ENCODE results near the gene RNF13.
"Not testable (repeated sequence)": the region's sequence is repeated elsewhere in the genome, so short reads cannot be mapped to it uniquely, and the experiment has no call there.

The RNF13 gene

DNA sequence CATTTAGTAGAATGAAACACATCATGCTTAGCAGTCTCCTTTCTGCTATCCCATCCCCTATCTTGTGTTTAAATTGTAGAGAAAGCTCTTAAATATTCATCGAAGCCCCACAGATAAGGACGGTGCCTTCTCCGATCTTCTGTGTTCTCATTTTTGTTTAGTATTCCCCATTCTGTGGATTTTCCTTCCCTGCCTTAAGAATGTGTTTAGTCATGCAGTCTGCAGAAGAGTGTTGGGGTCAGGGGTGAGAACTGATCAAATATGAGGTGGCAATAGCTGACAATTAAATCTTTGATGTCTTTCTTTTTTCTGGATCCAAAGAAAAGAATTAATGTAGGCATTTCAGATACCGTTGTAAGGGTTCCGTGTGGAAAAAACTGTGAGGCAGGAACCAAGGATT, 11.4 kb upstream of the RNF13 start:
- no peak for DNase-seq

DNA sequence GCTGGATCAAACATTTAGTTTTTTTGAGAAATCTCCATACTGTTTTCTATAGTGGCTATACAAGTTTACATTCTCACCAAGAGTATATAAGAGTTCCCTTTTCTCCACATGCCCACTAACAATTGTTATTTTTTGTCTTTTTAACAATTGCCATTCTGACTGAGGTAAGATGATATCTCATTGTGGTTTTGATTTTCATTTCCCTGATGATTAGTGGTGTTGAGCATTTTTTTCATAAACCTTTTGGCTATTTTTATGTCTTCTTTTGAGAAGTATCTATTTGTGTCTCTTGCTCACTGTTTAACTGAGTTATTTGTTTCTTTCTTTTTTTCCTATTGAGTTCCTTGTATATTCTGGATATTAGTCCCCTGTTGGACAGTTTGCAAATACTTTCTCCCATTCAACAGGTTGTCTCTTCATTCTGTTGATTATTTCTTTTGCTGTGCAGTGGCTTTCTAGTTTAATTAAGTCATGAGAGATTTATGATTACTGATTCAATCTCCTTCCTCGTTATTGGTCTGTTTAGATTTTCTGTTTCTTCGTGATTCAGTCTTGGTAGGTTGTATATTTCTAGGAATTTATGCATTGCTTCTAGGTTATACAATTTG, 6.7 kb upstream of the RNF13 start:
- no peak for DNase-seq

DNA sequence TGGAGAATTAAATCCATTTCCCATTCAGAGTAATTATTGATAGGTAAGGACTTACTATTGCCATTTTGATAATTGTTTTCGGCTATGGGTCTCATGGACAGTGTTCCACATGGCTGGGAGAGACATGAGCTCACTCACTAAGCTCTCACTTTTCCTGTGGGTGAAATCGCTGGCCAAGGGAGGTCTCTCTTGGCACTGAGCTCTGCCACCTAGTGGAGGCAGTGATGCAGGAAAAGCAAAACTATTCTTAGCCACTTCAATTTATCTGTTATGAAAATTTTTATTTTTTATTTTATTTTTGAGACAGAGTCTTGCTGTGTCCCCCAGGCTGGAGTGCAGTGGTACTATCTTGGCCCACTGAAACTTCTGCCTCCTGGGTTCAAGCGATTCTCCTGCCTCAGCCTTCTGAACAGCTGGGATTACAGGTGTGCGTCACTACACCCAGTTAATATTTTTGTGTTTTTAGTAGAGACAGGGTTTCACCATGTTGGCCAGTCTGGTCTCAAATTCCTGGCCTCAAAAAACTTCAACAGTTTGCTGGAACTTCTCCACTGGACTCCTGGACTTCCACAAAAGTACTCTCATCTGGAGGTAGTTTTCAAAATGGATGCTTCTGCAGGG, 4.7 kb upstream of the RNF13 start:
- DNase-seq = peak; percentile 17

DNA sequence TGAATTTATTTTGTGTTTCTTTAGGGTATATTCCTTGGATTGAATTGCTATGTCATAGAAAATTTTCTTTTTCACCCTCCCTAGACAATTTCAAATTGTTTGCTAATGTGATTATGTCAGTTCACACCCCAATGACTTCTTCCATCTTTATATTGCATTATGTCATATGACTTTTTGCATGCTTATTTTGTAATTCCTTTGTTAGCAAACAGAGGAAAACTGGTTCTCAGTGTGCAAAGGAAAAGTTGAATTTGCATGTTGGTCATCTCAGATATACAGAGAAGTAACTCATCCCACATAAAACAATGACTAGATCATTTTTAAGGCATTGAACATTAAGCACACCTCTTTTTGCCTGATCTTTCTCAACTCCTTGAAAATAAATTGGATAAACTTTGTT, 3.3 kb upstream of the RNF13 start:
- DNase-seq = no peak

DNA sequence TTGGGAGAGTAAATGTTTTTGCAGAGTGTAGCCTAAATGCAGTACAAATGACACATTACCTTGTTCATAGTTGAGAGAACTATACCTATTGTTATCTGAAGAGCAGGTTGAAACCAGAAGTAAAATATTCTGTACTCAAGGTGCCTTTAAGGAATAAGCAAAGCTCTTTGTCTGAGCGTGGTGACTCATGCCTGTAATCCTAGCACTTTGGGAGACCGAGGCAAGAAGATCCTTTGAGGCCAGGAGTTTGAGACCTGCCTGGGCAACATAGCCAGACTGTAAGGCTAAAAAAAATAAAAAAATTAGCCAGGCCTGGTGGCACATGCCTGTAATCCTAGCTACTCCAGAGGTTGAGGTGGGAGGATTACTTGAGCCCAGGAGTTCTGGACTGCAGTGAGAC, 2.2 kb upstream of the RNF13 start:
- no peak for DNase-seq

DNA sequence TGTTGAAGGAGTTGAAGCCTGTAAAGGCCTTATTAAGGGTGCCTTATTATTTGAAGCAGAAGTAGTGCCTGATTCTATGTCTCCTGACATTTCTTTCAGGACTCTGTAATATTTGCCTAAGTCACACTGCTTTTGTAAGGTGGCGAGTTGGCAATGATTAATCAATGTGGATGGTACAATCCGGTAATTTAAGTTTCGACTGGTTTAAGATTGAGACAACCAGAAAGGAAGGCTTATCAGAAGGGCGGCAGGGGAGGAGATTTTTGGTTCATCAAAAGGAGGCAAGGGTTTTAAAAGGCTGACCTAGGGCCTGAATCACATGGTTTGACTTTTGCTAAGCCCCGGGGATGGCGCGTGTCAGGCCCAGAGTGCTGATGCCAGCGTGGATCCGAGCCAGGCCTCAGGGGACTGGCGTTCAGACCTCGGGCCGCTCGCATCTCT, 830 bp upstream of the RNF13 start:
- DNase-seq = no peak

DNA sequence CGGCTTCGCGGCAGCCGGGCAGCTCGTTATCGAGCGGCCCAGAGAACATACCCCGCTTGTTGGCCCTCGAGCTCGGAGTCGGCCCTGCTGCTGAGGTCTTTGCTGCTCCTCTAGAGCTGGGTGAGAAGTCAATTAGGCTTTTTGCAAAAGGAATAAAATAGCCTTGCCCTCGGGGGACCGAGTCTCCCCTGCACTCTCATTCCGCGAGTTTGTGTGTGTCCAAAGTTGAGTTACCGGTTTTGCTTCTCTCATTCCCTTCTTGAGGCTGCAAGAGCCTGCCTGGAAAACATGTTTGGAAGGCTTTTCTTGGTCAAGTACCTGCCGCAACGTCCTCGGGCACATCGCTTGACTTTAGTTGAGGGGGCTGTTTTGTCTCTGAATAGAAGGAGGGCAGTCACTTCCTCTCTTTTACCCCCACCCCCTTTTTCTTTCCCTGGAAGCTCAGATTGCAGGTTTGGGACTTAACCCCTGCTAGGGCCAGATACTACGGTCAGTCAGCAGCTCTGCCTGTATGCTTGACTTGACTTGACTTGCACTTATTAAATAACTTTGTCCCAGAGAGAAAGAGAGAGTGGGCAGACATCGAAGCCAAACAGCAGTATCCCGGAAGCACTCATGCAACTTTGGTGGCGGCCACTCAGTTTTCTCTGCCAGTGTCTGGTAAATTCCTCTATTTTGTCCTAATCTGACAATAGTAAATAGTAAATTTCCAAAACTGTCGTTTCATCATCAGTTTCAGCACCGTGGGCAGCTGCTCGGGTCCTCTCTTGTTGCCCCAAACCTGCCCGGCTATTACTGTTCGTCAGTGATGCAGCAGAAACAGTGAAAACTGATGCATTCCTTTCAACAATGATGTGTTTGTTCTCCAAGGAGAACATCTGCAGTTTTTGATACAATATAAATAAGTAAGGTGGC, 609 bp downstream of the RNF13 start:
- DNase-seq = no peak

DNA sequence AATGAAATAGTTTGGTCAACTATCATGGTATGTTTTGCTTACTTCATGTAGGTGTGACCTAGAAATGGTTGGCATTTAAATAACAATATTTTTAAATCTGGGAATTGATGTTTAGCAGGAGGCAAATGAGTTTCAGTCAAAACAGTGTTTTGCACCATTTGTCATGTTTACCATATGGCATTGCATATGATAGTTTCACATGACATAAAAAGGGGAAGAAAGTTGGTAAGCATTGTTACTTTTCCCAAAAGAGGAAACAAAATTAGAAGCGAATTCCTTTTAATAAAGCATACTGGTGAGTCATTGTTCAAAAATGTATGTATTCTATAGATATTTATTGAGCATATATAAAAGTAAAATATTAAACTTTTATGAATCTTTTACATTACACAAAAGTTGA, 2.3 kb downstream of the RNF13 start:
- no peak for DNase-seq

DNA sequence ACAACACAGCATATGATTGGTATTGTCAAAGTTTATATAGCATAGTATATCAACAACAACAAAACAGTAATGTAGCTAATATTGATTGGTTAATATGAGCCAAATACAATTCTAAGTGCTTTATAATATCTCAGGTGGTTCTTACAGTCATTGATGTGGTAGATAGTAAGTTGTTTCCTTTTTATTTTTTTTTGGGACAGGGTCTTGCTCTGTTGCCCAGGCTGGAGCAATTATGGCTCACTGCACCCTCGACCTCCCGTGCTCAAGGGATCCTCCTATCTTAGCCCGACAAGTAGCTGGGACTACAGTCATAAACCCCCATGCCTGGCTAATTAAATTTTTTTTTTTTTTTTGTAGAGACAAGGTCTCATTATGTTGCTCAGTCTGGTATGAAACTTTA, 2.7 kb downstream of the RNF13 start:
- no peak for DNase-seq

DNA sequence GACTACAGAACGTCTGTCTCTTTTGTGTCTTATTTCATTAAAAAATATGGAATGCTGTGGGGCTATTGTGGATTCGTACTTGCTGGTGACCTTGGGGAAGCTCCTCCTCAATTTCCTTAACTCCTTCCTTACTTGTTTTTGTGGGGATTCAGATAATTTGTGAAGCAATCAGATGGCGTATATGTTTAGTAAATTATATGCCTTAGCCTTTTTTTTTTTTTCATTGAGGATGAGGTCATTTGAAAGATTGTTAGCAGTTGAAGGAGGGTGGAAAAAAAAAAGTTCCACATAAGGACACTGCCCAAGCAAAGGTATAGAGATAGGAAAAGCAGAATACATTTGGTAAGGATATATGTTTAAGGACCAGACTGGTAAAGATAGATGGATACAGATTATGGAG, 3.3 kb downstream of the RNF13 start:
- DNase-seq = no peak

DNA sequence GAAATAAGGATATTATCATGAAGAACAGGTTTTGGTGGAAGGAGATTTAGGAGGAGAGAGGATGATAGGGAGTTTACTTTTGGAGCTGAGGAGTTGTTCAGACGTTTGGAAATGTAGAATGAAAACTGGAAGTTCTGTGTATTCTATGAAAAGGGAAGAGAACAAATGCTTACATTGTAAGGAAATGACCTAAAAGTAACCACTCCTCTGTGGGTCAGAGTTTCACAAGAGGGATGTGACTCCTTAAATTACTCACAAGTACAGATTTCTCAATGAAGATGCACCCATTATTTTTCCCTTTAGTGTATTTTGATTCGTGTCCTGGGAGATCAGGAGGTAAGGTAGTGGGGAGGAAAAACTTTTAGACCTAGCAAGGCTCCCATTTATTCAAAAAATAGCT, 4.0 kb downstream of the RNF13 start:
- peak; percentile 56 for DNase-seq

DNA sequence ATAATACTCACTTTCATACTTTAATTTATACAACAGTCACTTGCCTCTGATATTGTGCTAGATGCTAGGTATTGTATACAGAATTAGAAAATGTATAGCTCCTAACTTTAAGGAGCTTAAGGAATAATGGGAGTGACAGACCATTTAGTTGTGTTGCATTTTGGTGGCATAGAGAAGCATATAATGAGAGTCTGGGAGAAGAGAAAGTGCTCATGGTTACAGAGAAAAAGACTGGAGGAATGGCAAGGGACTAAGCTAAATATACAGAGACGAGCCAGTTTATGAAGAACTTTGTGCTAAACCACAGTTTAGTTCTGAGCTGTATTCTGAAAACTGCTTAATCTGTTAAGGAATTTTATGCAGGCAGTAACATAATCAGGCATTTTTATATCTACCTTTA, 6.4 kb downstream of the RNF13 start:
- no peak for DNase-seq

DNA sequence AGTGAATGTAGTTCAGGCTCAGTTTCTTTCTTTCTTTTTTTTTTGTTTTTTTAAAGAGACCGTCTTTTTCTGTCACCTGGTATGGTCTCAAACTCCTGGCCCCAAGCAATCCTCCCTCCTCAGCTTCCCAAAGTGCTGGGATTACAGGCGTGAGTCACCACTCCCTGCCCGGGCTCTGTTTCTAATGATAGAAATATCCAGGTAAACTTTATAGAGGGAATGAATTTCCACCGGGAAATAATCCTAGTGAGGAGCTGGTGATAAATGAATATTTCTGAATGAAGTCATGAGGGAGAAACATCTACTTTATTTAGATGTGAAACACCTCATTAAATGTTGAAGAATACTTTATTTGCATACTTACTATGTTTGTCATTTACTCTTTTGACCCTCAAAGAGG, 7.2 kb downstream of the RNF13 start:
- no peak for DNase-seq

DNA sequence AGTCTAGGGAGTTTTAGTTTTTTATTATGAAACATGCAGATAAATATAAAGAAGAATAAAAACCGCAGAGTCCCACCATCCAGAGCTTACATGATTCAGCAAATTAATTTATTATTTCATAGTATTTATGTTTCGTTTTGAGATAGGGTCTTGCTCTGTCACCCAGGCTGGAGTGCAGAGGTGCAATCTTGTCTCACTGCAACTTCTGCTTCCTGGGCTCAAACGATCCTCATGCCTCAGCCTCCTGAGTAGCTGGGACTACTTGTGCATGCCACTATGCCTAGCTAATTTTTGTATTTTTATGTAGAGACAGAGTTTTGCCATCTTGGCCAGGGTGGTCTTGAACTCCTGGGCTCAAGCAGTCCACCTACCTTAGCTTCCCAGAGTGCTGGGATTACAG, 13.6 kb downstream of the RNF13 start:
- DNase-seq = no peak

DNA sequence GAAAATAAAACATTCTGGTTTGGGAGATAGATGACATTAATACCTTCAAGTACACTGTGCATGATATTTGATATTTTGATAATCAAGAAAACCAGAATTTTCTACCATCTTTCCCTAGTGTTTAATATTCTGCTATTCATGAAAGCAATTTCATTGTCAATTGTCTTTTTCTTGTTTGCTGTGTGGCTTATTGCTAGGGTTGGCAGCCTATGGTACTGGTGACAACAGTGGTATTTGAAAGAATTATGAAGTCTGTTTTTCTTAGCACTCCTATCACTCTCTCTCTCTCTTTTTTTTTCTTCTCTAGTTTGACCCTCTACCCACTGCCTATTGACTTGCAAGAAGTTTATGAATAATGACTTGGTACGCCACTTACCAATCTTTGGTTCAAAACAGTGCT, 15.4 kb downstream of the RNF13 start:
- DNase-seq = no peak

DNA sequence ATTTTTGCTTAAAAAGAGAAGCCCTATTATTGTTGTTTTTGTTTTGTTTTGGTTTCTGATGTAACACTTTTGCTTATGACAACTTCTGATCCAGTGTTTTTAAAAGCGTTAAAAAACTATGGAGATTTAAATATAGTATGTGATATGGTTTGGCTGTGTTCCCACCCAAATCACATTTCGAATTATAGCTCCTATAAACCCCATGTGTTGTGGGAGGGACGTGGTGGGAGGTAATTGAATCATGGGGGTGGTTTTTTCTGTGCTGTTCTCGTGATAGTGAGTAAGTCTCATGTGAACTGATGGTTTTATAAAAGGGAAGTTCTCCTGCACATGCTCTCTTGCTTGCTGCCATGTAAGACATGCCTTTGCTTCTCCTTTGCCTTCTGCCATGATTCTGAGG, 16.6 kb downstream of the RNF13 start:
- not testable (repeated sequence) for DNase-seq

DNA sequence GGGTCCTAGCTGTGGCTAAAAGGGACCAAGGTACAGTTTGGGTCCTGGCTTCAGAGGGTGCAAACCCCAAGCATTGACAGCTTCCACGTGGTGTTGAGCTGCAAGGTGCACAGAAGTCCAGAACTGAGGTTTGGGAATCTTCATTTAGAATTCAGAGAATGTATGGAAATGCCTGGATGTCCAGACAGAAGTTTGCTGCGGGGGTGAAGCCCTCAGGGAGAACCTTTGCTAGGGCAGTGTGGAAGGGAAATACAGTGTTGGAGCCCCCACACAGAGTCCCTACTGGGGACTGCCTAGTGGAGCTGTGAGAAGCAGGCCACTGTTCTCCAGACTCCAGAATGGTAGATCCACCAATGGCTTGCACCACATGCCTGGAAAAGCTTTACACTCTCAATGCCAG, 17.9 kb downstream of the RNF13 start:
- DNase-seq = no peak

DNA sequence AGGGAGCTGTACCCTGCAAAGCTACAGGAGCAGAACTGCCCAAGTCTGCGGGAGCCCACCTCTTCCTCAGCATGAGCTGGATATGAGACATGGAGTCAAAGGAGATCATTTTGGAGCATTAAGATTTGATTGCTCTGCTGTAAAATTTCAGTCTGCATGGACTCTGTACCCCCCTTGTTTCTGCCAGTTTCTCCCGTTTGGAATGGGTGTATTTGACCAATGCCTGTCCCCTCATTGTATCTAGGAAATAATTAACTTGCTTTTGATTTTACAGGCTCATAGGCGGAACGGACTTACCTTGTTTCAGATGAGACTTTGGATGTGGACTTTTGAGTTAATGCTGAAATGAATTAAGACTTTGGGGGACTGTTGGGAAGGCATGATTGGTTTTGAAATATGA, 18.3 kb downstream of the RNF13 start:
- DNase-seq = no peak

DNA sequence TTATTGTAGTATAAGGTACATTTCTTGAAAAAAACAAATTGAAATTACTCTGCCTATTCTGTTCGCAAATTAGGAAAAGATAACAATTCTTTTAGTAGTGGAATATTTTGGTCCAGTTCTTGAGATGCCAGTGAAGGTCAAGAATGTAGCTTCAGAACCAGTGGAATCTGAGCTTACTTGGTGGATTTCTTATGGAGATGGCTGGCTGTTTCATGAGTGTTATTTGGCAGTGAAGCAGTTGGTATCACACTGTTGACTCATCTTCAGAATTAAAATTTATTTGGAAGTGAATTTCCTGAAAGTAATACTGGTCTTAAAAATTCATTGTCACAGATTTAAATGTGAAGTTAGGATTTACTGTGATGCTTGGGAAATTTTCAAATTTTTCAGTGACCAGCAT, 19.1 kb downstream of the RNF13 start:
- DNase-seq = no peak

DNA sequence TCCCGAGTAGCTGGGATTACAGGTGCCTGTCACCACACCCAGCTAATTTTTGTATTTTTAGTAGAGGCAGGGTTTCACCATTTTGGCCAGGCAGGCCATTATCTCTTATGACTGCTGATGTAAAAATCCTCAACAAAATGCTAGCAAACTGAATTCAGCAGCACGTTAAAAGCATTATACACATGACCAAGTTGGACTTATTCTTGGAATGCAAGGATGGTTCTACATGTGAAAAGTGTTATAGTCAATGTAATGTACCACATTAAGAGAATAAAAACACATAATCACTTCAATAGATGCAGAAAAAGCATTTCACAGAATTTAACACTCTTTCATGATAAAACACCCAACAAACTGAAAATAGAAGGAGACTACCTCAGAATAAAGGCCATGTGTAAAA, 20.2 kb downstream of the RNF13 start:
- DNase-seq = no peak

DNA sequence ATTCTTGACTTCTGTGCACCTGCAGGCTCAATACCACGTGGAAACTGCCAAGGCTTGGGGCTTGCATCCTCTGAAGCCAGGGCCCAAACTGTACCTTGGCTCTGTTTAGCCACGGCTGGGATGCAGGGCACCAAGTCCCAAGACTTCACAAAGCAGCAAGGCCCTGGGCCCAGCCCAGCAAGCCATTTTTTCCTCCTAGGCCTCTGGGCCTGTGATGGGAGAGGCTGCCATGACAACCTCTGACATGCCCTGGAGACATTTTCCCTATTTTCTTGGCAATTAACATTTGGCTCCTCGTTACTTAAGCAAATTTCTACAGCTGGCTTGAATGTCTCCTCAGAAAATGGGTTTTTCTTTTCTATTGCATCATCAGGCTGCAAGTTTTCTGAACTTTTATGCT, 25.5 kb downstream of the RNF13 start:
- DNase-seq = not testable (repeated sequence)

DNA sequence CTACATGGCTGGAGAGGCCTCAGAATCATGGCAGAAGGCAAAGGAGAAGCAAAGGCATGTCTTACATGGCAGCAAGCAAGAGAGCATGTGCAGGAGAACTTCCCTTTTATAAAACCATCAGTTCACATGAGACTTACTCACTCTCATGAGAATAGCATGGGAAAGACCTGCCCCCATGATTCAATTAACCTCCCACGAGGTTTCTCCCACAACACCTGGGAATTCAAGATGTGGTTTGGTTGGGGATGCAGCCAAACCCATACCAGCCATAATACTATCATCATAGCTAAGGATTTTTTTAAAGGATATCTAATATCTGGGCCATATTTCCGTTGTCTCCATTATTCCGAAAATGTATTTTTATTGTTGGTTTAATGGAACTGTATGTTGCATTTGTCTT, 26.5 kb downstream of the RNF13 start:
- not testable (repeated sequence) for DNase-seq

DNA sequence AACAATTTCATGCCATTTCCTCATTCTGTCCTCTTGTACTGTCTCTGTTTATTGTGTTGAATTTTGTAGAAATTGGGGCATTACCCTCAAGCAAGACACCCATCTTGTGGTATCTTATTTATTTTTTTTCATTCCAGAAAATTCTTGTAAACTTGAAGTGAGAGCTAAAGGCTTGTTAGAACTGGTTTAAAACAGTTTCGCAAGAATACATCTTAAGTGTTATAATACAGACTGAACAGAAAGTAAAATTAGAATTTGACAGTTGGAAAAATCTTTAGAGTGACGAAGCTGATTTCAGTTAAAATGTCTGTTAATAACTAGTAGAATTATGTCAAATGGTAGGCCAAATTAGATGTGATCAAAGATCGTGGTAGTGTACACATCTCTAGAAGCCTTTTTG, 26.9 kb downstream of the RNF13 start:
- DNase-seq = no peak

DNA sequence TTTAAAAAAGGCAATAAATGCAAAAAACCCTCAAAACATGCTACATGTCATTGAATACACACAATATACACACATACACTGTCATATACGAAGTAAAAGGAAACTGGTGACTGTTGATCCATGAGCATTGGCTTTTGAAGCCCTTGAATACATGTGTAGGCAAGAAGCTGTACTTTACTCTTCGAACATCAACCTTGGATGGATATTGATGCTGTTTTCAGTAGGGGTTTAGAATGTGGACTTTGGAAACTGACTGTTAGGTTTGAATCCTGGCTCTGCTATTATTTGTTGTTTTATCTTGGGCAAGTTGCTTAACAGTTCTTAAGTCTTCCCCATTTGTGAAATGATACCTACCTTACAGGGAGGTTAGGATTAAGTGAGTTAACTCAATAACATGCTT, 30.5 kb downstream of the RNF13 start:
- no peak for DNase-seq
